Stomach (tissue), 9 donors: ENCODE measurements around the gene ALK. TPM values are rescaled to one million over a fixed set of nuclear protein-coding genes. Genes with fewer than 3 reads are reported as not detected.

Experiments
- DNase-seq, 2 donors: peaks; one replicate each; pipeline versions ENCODE4 v3.0.0 to v3.0.0-alpha.2; 2013 to 2019
- H3K27ac ChIP-seq, 5 donors: fragments of 200-600 bp in 4 of 5; sonication (generic) in 4 of 5; one replicate each; pipeline ENCODE4 v1.5.1; 2013 to 2019; ENCODE audit warnings: mild to moderate bottlenecking in 1 of 5, moderate library complexity in 1 of 5
- H3K27me3 ChIP-seq, 3 donors: fragments of 200-600 bp; sonication (generic); one replicate each; pipeline ENCODE4 v1.5.1; 2017 to 2019; ENCODE audit warnings: mixed run types in 1 of 3
- H3K36me3 ChIP-seq, 4 donors: fragments of 200-600 bp; sonication (generic); 1 replicate in 3 of 4; 2 replicates in 1 of 4; pipeline ENCODE4 v1.5.1; 2016 to 2019
- H3K4me1 ChIP-seq, 4 donors: fragments of 200-600 bp; sonication (generic); one replicate each; pipeline ENCODE4 v1.5.1; 2016 to 2019
- H3K4me3 ChIP-seq, 4 donors: fragments of 200-600 bp; sonication (generic) in 3 of 4; one replicate each; pipeline ENCODE4 v1.5.1; 2016 to 2019; ENCODE audit warnings: mild to moderate bottlenecking in 1 of 4
- H3K9me3 ChIP-seq, 4 donors: fragments of 200-600 bp; sonication (generic); one replicate each; pipeline ENCODE4 v1.5.1; 2016 to 2019
- CTCF ChIP-seq, 7 experiments: fragments of 450-650 bp in 4 of 7; fragments of 200-600 bp in 3 of 7; sonication (generic) in 3 of 7; IDR thresholded peaks; one replicate each; pipeline ENCODE4 v1.5.1; 2016 to 2019; ENCODE audit warnings: antibody characterized with exemption in 7 of 7, control low read depth in 2 of 7, mild to moderate bottlenecking in 1 of 7
- EP300 ChIP-seq: sonication (generic); formaldehyde crosslinking; IDR thresholded peaks from one replicate; pipeline ENCODE4 v1.6.1; 2017; ENCODE audit warnings: antibody characterized with exemption
- POLR2A ChIP-seq, 4 donors: fragments of 450-650 bp; IDR thresholded peaks; one replicate each; pipeline ENCODE4 v1.6.1; 2016; ENCODE audit warnings: antibody characterized with exemption in 4 of 4, control low read depth in 2 of 4, mild to moderate bottlenecking in 1 of 4, moderate library complexity in 1 of 4
- POLR2AphosphoS5 ChIP-seq, 3 donors: sonication (generic); formaldehyde crosslinking; IDR thresholded peaks; one replicate each; pipeline ENCODE4 v1.6.1; 2016; ENCODE audit warnings: antibody characterized with exemption in 3 of 3
- WGBS, 5 donors: extraction: QIAGEN DNeasy Blood & Tissue Kit in 3 of 5; methylation state at CpG; one replicate each; pipeline versions ENCODE4 v1.1.5 to v1.1.7; 2013 to 2018; 5-methylcytosine and 5-hydroxymethylcytosine counted together
- intact Hi-C: fragments of 100-400 bp; cut with DNase I; formaldehyde crosslinking; loops from one replicate; pipeline ENCODE4 v1.15.1; 2023; ENCODE audit warnings: low total_unique reads
- polyA plus RNA-seq, 3 donors: library from polyadenylated mRNA; stranded (reverse); fragments of 200-250 nt; gene quantifications; one replicate each; pipeline ENCODE4 v1.2.3, GENCODE V29; 2013
- total RNA-seq, 5 donors: library from RNA; depleted of rRNA; stranded (reverse); fragments of >200 nt; gene quantifications; one replicate each; pipeline versions ENCODE4 v1.1.0 to v1.2.3, GENCODE V29; 2014 to 2016
- donor health status: healthy with polysubstance abuse.
- donor health status: Bipolar disorder and iron deficiency.
- donor health status: healthy.

Gene ALK
- total and polyA plus RNA-seq, 8 donors = 0.13 to 0.92 TPM; not detected in 6

GRCh38 chr2:29567906-29568520 lies 353.4 kb downstream of the ALK start:
- H3K27ac ChIP-seq = no peak overlapping the region
- intact Hi-C loops = no loop called here
- H3K9me3 ChIP-seq = no peaks in the 10 kb centered on the region
- H3K36me3 ChIP-seq = no peaks in the 10 kb centered on the region
- DNase-seq = no peak
- TF ChIP-seq CTCF (IDR thresholded peaks at IDR 0.05) (no peak), EP300 (no peak), POLR2A (IDR thresholded peaks at IDR 0.05) (no peak), POLR2AphosphoS5 (IDR thresholded peaks at IDR 0.05) (no peak)
- H3K4me3 ChIP-seq = no peak overlapping the region
- 76 to 87% (median 81%) methylated on average over 6 of the region's 6 CpGs for WGBS, 5 donors
- no peaks in the 10 kb centered on the region for H3K27me3 ChIP-seq
- H3K4me1 ChIP-seq = peaks cover 0 to 5% (median 0%) of the 10 kb centered on the region in 4 donors

- TF ChIP-seq CTCF (IDR thresholded peaks at IDR 0.05) (no peak), POLR2A (IDR thresholded peaks at IDR 0.05) (no peak), POLR2AphosphoS5 (IDR thresholded peaks at IDR 0.05) (no peak), EP300 (no peak)
- no peaks in the 10 kb centered on the region for H3K9me3 ChIP-seq
- 83 to 94% (median 92%) methylated on average over 1 of the region's 1 CpG for WGBS, 5 donors
- H3K4me1 ChIP-seq = no peaks in the 10 kb centered on the region
- intact Hi-C loops = no loop called here
- no peaks in the 10 kb centered on the region for H3K27me3 ChIP-seq
- H3K27ac ChIP-seq = no peak overlapping the region
- no peaks in the 10 kb centered on the region for H3K36me3 ChIP-seq
- DNase-seq = no peak
- no peak overlapping the region for H3K4me3 ChIP-seq
Measured at GRCh38 chr2:29563697-29564096, 357.7 kb downstream of the ALK start.

GRCh38 chr2:29562896-29563295 lies 358.5 kb downstream of the ALK start:
- Histone ChIP-seq H3K4me1 (no peaks in the 10 kb centered on the region), H3K9me3 (no peaks in the 10 kb centered on the region), H3K27ac (no peak overlapping the region), H3K27me3 (no peaks in the 10 kb centered on the region), H3K4me3 (no peak overlapping the region), H3K36me3 (no peaks in the 10 kb centered on the region)
- WGBS, 5 donors = 73 to 89% (median 83%) methylated on average over 2 of the region's 2 CpGs
- TF ChIP-seq POLR2A (IDR thresholded peaks at IDR 0.05) (no peak), POLR2AphosphoS5 (IDR thresholded peaks at IDR 0.05) (no peak), EP300 (no peak), CTCF (IDR thresholded peaks at IDR 0.05) (no peak)
- intact Hi-C loops = no loop called here
- DNase-seq = peak in 1 of 2 donors; percentile 25

GRCh38 chr2:29562319-29562718 lies 359.1 kb downstream of the ALK start:
- no peaks in the 10 kb centered on the region for H3K27me3 ChIP-seq
- no peak for TF ChIP-seq CTCF (IDR thresholded peaks at IDR 0.05)
- TF ChIP-seq POLR2AphosphoS5 (IDR thresholded peaks at IDR 0.05) = no peak
- no peak for TF ChIP-seq EP300
- intact Hi-C loops = no loop called here

More at GRCh38 chr2:29562319-29562718, 359.1 kb downstream of the ALK start:
- Histone ChIP-seq H3K36me3 (no peaks in the 10 kb centered on the region), H3K9me3 (no peaks in the 10 kb centered on the region), H3K4me3 (no peak overlapping the region), H3K4me1 (no peaks in the 10 kb centered on the region), H3K27ac (no peak overlapping the region)
- DNase-seq = no peak
